OCI-LY3 (cell line): ENCODE results near the gene PEX26.

Source experiments
- H2AFZ ChIP-seq: fragments of 200-600, 300-600 bp; shearing (Covaris generic); 2 replicates; pipeline ENCODE4 v1.6.0; 2014; ENCODE audit warnings: antibody characterized with exemption, low read depth, low read length
- H3K27ac ChIP-seq: fragments of 200-600, 300-600 bp; sonication (generic); 2 replicates; pipeline ENCODE4 v1.5.1; 2014; ENCODE audit warnings: mild to moderate bottlenecking, low read length, moderate library complexity, mixed read lengths
- H3K27me3 ChIP-seq: fragments of 200-600, 300-600 bp; sonication (generic); 2 replicates; pipeline ENCODE4 v1.6.1; 2014; ENCODE audit warnings: low read depth, low read length, mixed read lengths
- H3K36me3 ChIP-seq: fragments of 200-600, 300-600 bp; sonication (generic); replicated peaks from 2 replicates; pipeline ENCODE3; 2014; ENCODE audit warnings: low read depth, low read length, mixed read lengths
- H3K4me1 ChIP-seq: fragments of 300-600, 200-600 bp; sonication (generic); 2 replicates; pipeline ENCODE4 v1.6.1; 2014; ENCODE audit warnings: low read length, mixed read lengths
- H3K4me2 ChIP-seq: fragments of 200-600, 300-600 bp; sonication (generic); 2 replicates; pipeline ENCODE4 v1.6.1; 2014; ENCODE audit warnings: low read length, mixed read lengths
- H3K4me3 ChIP-seq: fragments of 300-600, 200-600 bp; sonication (generic); 2 replicates; pipeline ENCODE4 v1.5.1; 2014; ENCODE audit warnings: antibody characterized with exemption, mild to moderate bottlenecking, low read length, moderate library complexity
- H3K79me2 ChIP-seq: fragments of 300-600, 200-600 bp; shearing (Covaris generic); 2 replicates; pipeline ENCODE4 v1.6.1; 2014; ENCODE audit warnings: mild to moderate bottlenecking, low read length, mixed read lengths
- H3K9ac ChIP-seq: fragments of 300-600, 200-600 bp; shearing (Covaris generic); 2 replicates; pipeline ENCODE4 v1.6.0; 2014; ENCODE audit warnings: mild to moderate bottlenecking, low read length, moderate library complexity
- H3K9me3 ChIP-seq: fragments of 200-600, 300-600 bp; shearing (Covaris generic); 2 replicates; pipeline ENCODE4 v1.6.1; 2014; ENCODE audit warnings: low read length, mixed read lengths; ENCODE audit not compliant: insufficient read depth
- H4K20me1 ChIP-seq: fragments of 200-600, 300-600 bp; sonication (generic); 2 replicates; pipeline ENCODE4 v1.6.1; 2016; ENCODE audit warnings: low read length, mixed read lengths; ENCODE audit not compliant: insufficient read depth
- EZH2phosphoT487 ChIP-seq: fragments of 200-600 bp; shearing (Covaris generic); IDR thresholded peaks from 2 replicates; pipeline ENCODE4 v1.6.1; 2018; ENCODE audit warnings: antibody characterized with exemption, mixed run types, low read depth
- TF ChIP-seq, protein P1 (sequence below): fragments of 200-600, 300-600 bp; sonication (generic); IDR thresholded peaks from 2 replicates; pipeline ENCODE4 v1.5.1; 2014; ENCODE audit warnings: antibody characterized with exemption, low read length, low read depth

The PEX26 gene

DNA sequence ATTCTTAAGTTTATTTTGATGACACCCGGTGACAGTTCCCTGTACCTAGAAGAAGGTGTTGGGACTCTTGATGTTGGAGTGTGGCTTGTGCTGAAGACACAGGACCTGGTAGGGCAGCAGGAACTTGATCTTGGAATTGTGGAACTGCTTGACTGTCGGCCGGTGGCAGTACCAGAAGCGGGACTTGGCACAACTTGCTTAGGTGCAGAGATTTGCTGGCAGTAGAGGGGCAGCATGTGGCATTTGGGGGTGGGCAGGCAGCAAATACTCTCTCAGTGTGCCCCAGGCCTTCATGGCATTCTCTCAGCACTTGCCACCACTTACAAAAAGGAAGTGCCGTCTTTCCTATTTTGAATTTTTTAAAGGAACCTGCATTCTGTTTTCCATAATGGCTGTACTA is 3.6 kb downstream of the PEX26 start:
- H3K27me3 ChIP-seq = no peaks in the 10 kb centered on the region
- H3K4me1 ChIP-seq = peaks cover 18% of the 10 kb centered on the region
- H3K4me3 ChIP-seq = no peak overlapping the region
- no peaks in the 10 kb centered on the region for H4K20me1 ChIP-seq
- peaks cover 34% of the 10 kb centered on the region for H3K36me3 ChIP-seq
- no peak overlapping the region for H3K9ac ChIP-seq
- no peak overlapping the region for H3K4me2 ChIP-seq
- no peak overlapping the region for H2AFZ ChIP-seq
- no peak for TF ChIP-seq EZH2phosphoT487
- TF ChIP-seq, protein P1, sequence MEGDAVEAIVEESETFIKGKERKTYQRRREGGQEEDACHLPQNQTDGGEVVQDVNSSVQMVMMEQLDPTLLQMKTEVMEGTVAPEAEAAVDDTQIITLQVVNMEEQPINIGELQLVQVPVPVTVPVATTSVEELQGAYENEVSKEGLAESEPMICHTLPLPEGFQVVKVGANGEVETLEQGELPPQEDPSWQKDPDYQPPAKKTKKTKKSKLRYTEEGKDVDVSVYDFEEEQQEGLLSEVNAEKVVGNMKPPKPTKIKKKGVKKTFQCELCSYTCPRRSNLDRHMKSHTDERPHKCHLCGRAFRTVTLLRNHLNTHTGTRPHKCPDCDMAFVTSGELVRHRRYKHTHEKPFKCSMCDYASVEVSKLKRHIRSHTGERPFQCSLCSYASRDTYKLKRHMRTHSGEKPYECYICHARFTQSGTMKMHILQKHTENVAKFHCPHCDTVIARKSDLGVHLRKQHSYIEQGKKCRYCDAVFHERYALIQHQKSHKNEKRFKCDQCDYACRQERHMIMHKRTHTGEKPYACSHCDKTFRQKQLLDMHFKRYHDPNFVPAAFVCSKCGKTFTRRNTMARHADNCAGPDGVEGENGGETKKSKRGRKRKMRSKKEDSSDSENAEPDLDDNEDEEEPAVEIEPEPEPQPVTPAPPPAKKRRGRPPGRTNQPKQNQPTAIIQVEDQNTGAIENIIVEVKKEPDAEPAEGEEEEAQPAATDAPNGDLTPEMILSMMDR = no peak
- H3K27ac ChIP-seq = no peak overlapping the region
- peaks cover 39% of the 10 kb centered on the region for H3K79me2 ChIP-seq
- no peaks in the 10 kb centered on the region for H3K9me3 ChIP-seq

DNA sequence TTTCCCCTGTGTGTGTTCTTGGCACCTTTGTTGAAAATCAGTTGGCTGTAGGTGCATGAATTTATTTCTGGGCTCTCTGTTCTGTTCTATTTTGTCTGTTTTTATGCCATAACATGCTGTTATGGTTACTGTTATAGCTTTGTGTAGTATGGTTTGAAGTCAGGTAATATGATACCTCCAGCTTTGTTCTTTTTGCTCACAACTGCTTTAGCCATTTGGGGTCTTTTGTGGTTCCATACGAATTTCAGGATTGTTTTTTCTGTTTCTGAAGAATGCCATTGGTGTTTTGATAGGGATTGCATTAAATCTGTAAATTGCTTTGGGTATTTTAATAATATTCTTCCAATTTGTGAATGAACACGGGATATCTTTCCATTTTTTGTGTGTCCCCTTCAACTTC is 4.7 kb downstream of the PEX26 start:
- TF ChIP-seq EZH2phosphoT487 = no peak
- TF ChIP-seq, protein P1 = no peak
- H3K4me1 ChIP-seq = peaks cover 9% of the 10 kb centered on the region
- H3K36me3 ChIP-seq = peaks cover 38% of the 10 kb centered on the region
- no peak overlapping the region for H3K4me2 ChIP-seq
- no peak overlapping the region for H3K4me3 ChIP-seq
- no peak overlapping the region for H3K9ac ChIP-seq
- no peaks in the 10 kb centered on the region for H3K9me3 ChIP-seq
- H3K79me2 ChIP-seq = peaks cover 36% of the 10 kb centered on the region
- no peaks in the 10 kb centered on the region for H4K20me1 ChIP-seq
- no peaks in the 10 kb centered on the region for H3K27me3 ChIP-seq
- no peak overlapping the region for H2AFZ ChIP-seq
- H3K27ac ChIP-seq = no peak overlapping the region

DNA sequence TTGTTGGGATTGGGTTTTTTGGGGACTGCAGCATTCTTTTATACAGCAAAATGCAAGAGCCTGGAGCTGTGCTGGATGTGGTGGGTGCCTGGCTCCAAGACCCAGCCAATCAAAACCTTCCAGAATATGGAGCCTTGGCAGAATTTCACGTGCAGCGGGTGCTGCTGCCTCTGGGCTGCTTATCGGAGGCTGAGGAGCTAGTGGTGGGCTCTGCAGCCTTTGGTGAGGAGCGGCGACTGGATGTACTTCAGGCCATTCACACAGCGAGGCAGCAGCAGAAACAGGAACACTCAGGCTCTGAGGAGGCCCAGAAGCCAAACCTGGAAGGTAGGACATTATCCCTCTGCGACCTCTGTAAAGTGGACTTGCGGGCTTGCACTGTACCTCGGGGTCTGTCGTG is 5.6 kb downstream of the PEX26 start:
- Histone ChIP-seq H3K9me3 (no peaks in the 10 kb centered on the region), H3K9ac (no peak overlapping the region), H2AFZ (no peak overlapping the region), H3K79me2 (peaks cover 31% of the 10 kb centered on the region), H4K20me1 (no peaks in the 10 kb centered on the region), H3K27ac (no peak overlapping the region), H3K4me2 (no peak overlapping the region), H3K36me3 (peaks cover 46% of the 10 kb centered on the region), H3K27me3 (no peaks in the 10 kb centered on the region), H3K4me1 (peaks cover 9% of the 10 kb centered on the region), H3K4me3 (no peak overlapping the region)
- TF ChIP-seq, protein P1 = no peak
- no peak for TF ChIP-seq EZH2phosphoT487

DNA sequence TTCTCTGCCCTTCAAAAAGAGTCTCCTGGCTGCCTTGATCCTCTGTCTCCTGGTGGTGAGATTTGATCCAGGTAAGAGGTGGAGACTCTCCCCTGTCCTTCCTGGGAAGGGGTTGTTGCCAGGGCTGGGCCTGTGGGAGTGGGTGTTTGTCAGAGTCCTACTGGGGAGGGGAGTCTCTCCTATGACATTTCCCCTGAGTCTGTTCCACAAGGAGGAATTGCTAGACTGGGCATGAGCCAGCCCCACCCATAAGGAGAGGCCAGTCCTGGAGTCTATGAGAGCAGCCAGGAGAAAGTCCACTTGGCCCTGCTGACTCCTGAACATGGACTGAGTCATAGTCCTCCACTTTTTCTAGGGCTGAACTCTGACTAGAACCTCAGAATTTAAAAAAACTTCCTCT is 7.4 kb downstream of the PEX26 start:
- Histone ChIP-seq H3K27ac (no peak overlapping the region), H3K4me3 (no peak overlapping the region), H3K4me1 (peaks cover 8% of the 10 kb centered on the region; the same call in 1 of the 2 replicates), H3K27me3 (no peaks in the 10 kb centered on the region), H3K79me2 (peaks cover 16% of the 10 kb centered on the region; the same call in 1 of the 2 replicates), H3K9ac (no peak overlapping the region), H3K9me3 (no peaks in the 10 kb centered on the region), H2AFZ (no peak overlapping the region), H4K20me1 (no peaks in the 10 kb centered on the region), H3K4me2 (no peak overlapping the region), H3K36me3 (peaks cover 54% of the 10 kb centered on the region)
- TF ChIP-seq, protein P1 = no peak
- no peak for TF ChIP-seq EZH2phosphoT487
